HUES48 (cell line): Measurements from ENCODE around the gene TJAP1.

Source experiments
- H3K27ac ChIP-seq: one replicate; pipeline ENCODE4 v1.7.0; 2013; ENCODE audit warnings: low read depth, low read length, inconsistent platforms
- H3K27me3 ChIP-seq: 2 replicates; pipeline ENCODE4 v1.6.1; 2013; ENCODE audit warnings: mild to moderate bottlenecking, low read length; ENCODE audit not compliant: control insufficient read depth, insufficient read depth
- H3K36me3 ChIP-seq: 2 replicates; pipeline ENCODE4 v1.6.1; 2013; ENCODE audit warnings: low read length; ENCODE audit not compliant: control insufficient read depth, insufficient read depth
- H3K4me1 ChIP-seq: 2 replicates; pipeline ENCODE4 v1.6.1; 2013; ENCODE audit warnings: mild to moderate bottlenecking, low read length; ENCODE audit not compliant: control insufficient read depth, insufficient read depth
- H3K4me3 ChIP-seq: 2 replicates; pipeline ENCODE4 v1.5.1; 2013; ENCODE audit warnings: mild to moderate bottlenecking, low read depth, low read length
- H3K9ac ChIP-seq: 2 replicates; pipeline ENCODE4 v1.6.1; 2013; ENCODE audit warnings: mild to moderate bottlenecking, low read depth, low read length, moderate library complexity
- H3K9me3 ChIP-seq: 2 replicates; pipeline ENCODE4 v1.6.1; 2013; ENCODE audit warnings: low read length; ENCODE audit not compliant: control insufficient read depth, insufficient read depth

Gene TJAP1, protein sequence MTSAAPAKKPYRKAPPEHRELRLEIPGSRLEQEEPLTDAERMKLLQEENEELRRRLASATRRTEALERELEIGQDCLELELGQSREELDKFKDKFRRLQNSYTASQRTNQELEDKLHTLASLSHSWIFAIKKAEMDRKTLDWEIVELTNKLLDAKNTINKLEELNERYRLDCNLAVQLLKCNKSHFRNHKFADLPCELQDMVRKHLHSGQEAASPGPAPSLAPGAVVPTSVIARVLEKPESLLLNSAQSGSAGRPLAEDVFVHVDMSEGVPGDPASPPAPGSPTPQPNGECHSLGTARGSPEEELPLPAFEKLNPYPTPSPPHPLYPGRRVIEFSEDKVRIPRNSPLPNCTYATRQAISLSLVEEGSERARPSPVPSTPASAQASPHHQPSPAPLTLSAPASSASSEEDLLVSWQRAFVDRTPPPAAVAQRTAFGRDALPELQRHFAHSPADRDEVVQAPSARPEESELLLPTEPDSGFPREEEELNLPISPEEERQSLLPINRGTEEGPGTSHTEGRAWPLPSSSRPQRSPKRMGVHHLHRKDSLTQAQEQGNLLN

GRCh38 chr6:43477235-43478007 lies at the start of gene TJAP1:
TSS of gene TJAP1 (plus strand) at chr6:43477570. CDS start at chr6:43499002, 21,432 bp downstream.
- Histone ChIP-seq H3K36me3 (0 out of 2 replicates have a peak, but pooled peaks cover 4% of the 10 kb centered on the region), H3K4me3 (peak within 1 kb of the TSS; percentile 65), H3K4me1 (peaks cover 24% of the 10 kb centered on the region), H3K9ac (peak within 1 kb of the TSS; percentile 65), H3K27ac (peak within 1 kb of the TSS; percentile 74), H3K9me3 (no peaks in the 10 kb centered on the region), H3K27me3 (no peaks in the 10 kb centered on the region)

DNA sequence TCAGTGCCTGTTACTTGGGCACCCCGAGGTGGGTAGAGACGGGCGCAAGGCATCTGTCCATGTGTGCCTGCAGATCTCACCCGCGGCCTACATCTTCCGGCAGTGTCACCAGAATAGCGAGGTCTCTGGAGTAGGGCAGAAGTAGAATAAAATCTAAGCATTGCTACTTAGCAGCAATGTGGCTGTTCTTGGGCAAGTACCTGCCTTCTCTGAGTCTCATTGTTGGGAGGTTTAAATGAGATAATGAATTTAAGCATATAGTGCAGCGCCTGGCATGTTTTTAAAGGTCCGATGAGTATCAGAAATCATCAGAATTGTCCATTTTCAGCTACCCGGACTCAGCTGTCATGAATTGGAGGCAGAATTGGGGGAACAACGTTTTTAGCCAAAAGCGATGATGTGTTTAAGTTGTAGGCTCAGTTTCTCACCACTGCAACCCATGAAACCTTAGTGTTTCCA lies 49.2 kb upstream of the TJAP1 start:
- no peaks in the 10 kb centered on the region for H3K9me3 ChIP-seq
- peak overlapping the region; percentile 90 for H3K4me3 ChIP-seq
- H3K27me3 ChIP-seq: no peaks in the 10 kb centered on the region
- peaks cover 7% of the 10 kb centered on the region; the same call in 1 of the 2 replicates for H3K4me1 ChIP-seq
- peaks cover 9% of the 10 kb centered on the region; the same call in 1 of the 2 replicates for H3K36me3 ChIP-seq
- H3K9ac ChIP-seq: peak overlapping the region; percentile 64
- H3K27ac ChIP-seq: peak overlapping the region; percentile 89

DNA sequence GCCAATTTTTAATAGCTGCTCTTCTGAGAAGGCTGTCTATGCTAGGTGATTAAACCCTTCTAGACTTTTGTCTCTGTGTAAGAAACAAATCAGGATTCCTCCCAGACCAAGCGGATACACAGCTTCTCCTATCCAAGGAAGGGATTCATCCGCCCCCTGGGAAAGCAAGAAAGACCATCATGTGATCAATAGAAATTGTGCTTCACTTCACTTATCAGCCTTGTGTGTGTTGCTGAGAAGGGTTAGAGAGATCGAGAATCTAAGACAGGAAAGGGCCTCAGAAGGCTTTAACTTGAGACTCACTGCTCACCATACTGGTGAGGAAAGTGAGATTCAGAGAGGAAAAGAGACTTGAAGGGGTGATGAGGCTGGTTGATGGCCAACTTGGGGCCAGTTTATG lies 48.5 kb upstream of the TJAP1 start:
- no peaks in the 10 kb centered on the region for H3K27me3 ChIP-seq
- H3K4me3 ChIP-seq: peak overlapping the region; percentile 90
- no peak overlapping the region for H3K9ac ChIP-seq
- peaks cover 7% of the 10 kb centered on the region; the same call in 1 of the 2 replicates for H3K4me1 ChIP-seq
- peaks cover 16% of the 10 kb centered on the region for H3K36me3 ChIP-seq
- H3K27ac ChIP-seq: no peak overlapping the region
- H3K9me3 ChIP-seq: no peaks in the 10 kb centered on the region

DNA sequence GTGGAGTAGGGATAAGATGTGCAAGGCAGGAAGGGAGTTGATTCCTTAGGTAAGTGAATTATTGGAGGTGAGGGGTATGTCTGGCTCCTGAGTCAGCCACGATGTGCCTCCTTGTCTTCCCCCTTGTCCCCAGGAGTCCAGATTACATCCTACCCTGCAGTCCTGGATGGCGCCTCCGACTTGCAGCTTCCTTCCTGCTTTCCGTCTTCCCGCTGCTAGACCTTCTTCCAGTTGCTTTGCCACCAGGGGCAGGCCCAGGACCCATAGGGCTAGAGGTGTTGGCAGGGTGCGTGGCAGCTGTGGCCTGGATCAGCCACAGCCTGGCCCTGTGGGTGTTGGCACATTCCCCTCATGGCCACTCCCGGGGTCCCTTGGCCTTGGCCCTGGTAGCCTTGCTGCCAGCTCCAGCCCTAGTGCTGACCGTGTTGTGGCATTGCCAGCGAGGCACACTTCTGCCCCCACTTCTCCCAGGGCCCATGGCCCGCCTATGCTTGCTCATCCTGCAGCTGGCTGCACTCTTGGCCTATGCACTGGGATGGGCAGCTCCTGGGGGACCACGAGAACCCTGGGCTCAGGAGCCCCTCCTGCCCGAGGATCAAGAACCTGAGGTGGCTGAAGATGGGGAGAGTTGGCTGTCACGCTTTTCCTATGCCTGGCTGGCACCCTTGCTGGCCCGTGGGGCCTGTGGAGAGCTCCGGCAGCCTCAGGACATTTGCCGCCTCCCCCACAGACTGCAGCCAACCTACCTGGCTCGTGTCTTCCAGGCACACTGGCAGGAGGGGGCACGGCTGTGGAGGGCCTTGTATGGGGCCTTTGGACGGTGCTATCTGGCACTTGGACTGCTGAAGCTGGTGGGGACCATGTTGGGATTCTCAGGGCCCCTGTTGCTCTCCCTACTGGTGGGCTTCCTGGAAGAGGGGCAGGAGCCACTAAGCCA lies 45.1 kb upstream of the TJAP1 start:
- Histone ChIP-seq H3K36me3 (peaks cover 24% of the 10 kb centered on the region), H3K4me3 (no peak overlapping the region), H3K27ac (no peak overlapping the region), H3K4me1 (peaks cover 7% of the 10 kb centered on the region; the same call in 1 of the 2 replicates), H3K9ac (no peak overlapping the region), H3K9me3 (no peaks in the 10 kb centered on the region), H3K27me3 (no peaks in the 10 kb centered on the region)

DNA sequence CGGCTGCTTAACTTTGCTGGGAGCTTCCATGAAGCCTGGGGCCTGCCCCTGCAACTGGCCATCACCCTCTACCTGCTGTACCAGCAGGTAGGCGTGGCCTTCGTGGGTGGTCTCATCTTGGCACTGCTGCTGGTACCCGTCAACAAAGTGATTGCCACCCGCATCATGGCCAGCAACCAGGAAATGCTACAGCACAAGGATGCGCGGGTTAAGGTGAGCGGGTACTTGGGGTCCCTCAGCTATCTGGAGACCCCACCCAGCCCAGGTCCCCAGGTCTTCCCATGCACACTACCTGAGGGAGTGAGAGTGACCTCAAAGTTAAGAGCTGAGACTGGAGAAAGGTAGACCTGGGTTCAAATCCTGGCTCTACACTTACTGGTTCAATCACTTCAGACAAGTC lies 44.2 kb upstream of the TJAP1 start:
- Histone ChIP-seq H3K36me3 (peaks cover 26% of the 10 kb centered on the region), H3K4me1 (peaks cover 7% of the 10 kb centered on the region; the same call in 1 of the 2 replicates), H3K27ac (no peak overlapping the region), H3K9ac (no peak overlapping the region), H3K9me3 (no peaks in the 10 kb centered on the region), H3K27me3 (no peaks in the 10 kb centered on the region), H3K4me3 (no peak overlapping the region)

- H3K27me3 ChIP-seq: no peaks in the 10 kb centered on the region
- no peak overlapping the region for H3K27ac ChIP-seq
- H3K4me1 ChIP-seq: no peaks in the 10 kb centered on the region
- H3K9ac ChIP-seq: no peak overlapping the region
- no peak overlapping the region for H3K4me3 ChIP-seq
- H3K36me3 ChIP-seq: peaks cover 27% of the 10 kb centered on the region
- H3K9me3 ChIP-seq: no peaks in the 10 kb centered on the region
Observed at GRCh38 chr6:43434001-43434840, 43.1 kb upstream of the TJAP1 start.

DNA sequence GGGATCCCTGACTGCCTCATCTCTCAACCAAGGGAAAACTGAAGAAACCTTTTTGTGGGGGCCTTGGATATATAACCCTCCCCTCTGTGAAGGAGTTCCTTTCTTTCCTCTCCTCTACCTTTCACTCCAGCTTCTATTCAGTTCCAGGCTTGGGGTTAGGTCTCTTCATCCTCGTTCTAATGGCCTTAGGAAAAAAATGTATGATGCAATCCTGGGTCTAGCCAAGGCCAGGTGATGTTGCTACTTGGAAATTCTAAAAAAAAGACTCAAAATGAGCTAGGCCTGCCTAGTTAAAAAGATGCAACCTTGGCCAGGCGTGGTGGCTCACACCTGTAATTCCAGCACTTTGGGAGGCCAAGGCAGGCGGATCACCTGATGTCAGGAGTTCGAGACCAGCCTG lies 42.4 kb upstream of the TJAP1 start:
- no peaks in the 10 kb centered on the region for H3K9me3 ChIP-seq
- H3K27ac ChIP-seq: no peak overlapping the region
- peaks cover 27% of the 10 kb centered on the region for H3K36me3 ChIP-seq
- no peaks in the 10 kb centered on the region for H3K4me1 ChIP-seq
- H3K9ac ChIP-seq: no peak overlapping the region
- no peak overlapping the region for H3K4me3 ChIP-seq
- no peaks in the 10 kb centered on the region for H3K27me3 ChIP-seq

DNA sequence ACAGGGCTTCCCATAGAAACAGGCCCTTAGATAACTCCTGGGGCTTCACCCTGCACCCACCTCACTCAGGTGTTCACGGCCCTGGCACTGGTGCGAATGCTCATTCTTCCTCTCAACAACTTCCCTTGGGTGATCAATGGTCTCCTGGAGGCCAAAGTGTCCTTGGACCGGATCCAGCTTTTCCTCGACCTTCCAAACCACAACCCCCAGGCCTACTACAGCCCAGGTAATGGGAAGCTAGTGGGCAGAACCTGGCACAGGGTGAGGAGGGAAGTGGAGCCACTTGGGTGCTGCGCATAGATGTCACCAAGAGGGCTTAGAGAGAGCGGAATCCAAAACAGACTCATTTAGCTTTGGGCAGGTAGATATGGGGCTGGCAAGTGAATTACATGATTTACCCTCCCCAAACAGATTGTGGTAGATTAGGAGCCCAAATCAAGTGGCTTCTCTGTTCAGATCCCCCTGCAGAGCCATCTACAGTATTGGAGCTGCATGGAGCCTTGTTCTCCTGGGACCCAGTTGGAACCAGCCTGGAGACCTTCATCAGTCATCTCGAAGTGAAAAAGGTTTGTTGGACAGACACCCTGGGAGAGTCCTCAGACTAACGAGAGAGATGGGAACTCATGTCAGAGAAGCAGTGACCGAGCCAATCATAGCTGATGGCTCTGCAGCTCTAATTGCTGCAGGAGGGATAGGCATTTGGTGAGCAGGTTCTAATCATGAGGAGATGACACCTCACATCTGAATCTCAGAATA lies 41.5 kb upstream of the TJAP1 start:
- H3K27me3 ChIP-seq: no peaks in the 10 kb centered on the region
- no peak overlapping the region for H3K4me3 ChIP-seq
- H3K9ac ChIP-seq: no peak overlapping the region
- peaks cover 27% of the 10 kb centered on the region for H3K36me3 ChIP-seq
- no peaks in the 10 kb centered on the region for H3K9me3 ChIP-seq
- H3K27ac ChIP-seq: no peak overlapping the region
- H3K4me1 ChIP-seq: no peaks in the 10 kb centered on the region

DNA sequence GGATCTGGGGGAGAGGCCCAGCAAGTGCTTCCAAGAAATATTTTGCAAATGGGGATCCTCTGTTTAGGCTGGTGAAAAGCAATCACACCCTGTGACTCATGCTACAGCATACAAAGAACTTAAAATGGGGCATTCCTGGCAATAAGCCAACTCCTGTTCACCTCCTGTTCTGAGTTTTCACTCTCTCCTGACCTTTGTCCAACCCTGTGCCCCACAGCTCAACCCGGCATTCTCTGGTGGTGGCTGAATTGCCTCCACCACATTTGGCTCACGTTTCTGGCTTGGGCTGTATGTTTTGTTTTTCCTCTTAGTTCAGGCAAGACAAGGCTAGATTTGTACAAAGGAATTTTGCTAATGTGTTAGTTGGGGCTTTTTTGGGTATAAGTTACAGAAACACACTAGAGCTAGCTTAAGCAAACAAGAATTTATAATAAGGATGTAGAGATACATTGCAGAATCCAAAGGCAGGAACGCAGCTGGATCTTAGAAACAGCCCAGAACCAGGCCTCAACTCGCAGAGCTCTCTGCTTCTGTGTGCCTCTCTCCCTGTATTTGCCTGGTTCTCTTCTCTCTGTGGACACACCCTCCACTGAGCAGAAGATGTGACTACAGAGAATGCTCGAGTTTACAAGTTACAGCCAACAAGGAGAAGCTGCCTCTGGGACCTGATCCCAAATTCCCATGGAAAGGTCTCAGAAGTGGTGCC lies 40.6 kb upstream of the TJAP1 start:
- Histone ChIP-seq H3K36me3 (peaks cover 31% of the 10 kb centered on the region), H3K4me1 (no peaks in the 10 kb centered on the region), H3K9me3 (no peaks in the 10 kb centered on the region), H3K27ac (no peak overlapping the region), H3K4me3 (no peak overlapping the region), H3K9ac (no peak overlapping the region), H3K27me3 (no peaks in the 10 kb centered on the region)
